MCF 10A (cell line): ENCODE results near the gene SCN8A. TPM values are rescaled to one million over a fixed set of nuclear protein-coding genes. Genes with fewer than 3 reads are reported as not detected.
A peak's percentile ranks its signal among the peaks of the same experiment; 100 is the strongest.

Experiments used
- BruUV-seq: library from RNA; stranded (reverse); fragments of 400-500 nt; replicated peaks from 2 replicates; lab custom pipeline; 2021; lab: Mats Ljungman, UMichigan
- CTCF ChIA-PET: fragments of 300-600 bp; sonication (Branson Sonifier 250); formaldehyde crosslinking; extraction: SDS; loops from one replicate; lab custom pipeline; 2021; ENCODE audit warnings: antibody characterized with exemption, inconsistent platforms; lab: Yijun Ruan, JAX
- POLR2A ChIA-PET: fragments of 300-600, 350-650 bp; sonication (Branson Sonifier 250); formaldehyde crosslinking; extraction: SDS; loops from one replicate; lab custom pipeline; 2020; ENCODE audit warnings: antibody characterized with exemption, inconsistent platforms; lab: Yijun Ruan, JAX
- DNase-seq: peaks from one replicate; pipeline ENCODE4 v3.0.0-alpha.2; 2018; ENCODE audit not compliant: unreplicated experiment
- H3K27ac Mint-ChIP-seq: one replicate; pipeline ENCODE4 v1.8.0; 2022; ENCODE audit warnings: mild to moderate bottlenecking, low read depth, mixed read lengths; ENCODE audit not compliant: unreplicated experiment
- H3K27me3 Mint-ChIP-seq: one replicate; pipeline ENCODE4 v1.8.0; 2022; ENCODE audit warnings: mixed read lengths; ENCODE audit not compliant: insufficient read depth, unreplicated experiment
- H3K36me3 Mint-ChIP-seq: one replicate; pipeline ENCODE4 v1.8.0; 2022; ENCODE audit warnings: mild to moderate bottlenecking, moderate library complexity, mixed read lengths; ENCODE audit not compliant: insufficient read depth, unreplicated experiment
- H3K4me1 Mint-ChIP-seq: one replicate; pipeline ENCODE4 v1.8.0; 2022; ENCODE audit warnings: mixed read lengths; ENCODE audit not compliant: insufficient read depth, unreplicated experiment
- H3K4me3 Mint-ChIP-seq: one replicate; pipeline ENCODE4 v1.8.0; 2022; ENCODE audit warnings: mild to moderate bottlenecking, moderate library complexity, mixed read lengths; ENCODE audit not compliant: unreplicated experiment
- H3K9me3 Mint-ChIP-seq: one replicate; pipeline ENCODE4 v1.8.0; 2022; ENCODE audit warnings: mixed read lengths; ENCODE audit not compliant: unreplicated experiment
- intact Hi-C: fragments of 100-400 bp; cut with micrococcal nuclease; formaldehyde crosslinking; loops from 2 replicates; pipeline ENCODE4 v1.14.1; 2022
- total RNA-seq: library from RNA; stranded (reverse); gene quantifications from 2 replicates; pipeline ENCODE4 v1.2.3, GENCODE V29; 2022
- TF ChIP-seq, protein P1 (sequence below): fragments of 200-600 bp; IDR thresholded peaks from one replicate; pipeline ENCODE4 v1.8.0; 2022; ENCODE audit warnings: antibody characterized with exemption, mild to moderate bottlenecking; ENCODE audit not compliant: unreplicated experiment

Gene SCN8A
- total RNA-seq, 1 experiment from 2014 or later, result 0.70 TPM

DNA sequence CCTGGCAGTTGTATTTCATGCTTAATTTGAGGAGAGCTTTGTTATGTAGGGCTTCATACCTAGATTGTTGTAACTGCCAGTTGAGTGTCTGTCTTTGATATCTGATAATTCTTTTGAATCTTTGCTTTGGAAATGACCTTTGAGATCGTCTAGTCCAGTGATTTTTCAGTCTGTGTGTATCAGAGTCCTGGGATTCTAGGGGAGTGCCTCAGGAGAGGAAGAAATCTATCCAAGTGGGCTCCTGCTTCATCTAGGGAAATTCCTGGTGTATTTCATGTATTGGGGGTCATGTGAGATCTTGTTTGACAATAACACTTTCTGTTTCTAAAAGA is 158.9 kb downstream of the SCN8A start:
- TF ChIP-seq, protein P1, sequence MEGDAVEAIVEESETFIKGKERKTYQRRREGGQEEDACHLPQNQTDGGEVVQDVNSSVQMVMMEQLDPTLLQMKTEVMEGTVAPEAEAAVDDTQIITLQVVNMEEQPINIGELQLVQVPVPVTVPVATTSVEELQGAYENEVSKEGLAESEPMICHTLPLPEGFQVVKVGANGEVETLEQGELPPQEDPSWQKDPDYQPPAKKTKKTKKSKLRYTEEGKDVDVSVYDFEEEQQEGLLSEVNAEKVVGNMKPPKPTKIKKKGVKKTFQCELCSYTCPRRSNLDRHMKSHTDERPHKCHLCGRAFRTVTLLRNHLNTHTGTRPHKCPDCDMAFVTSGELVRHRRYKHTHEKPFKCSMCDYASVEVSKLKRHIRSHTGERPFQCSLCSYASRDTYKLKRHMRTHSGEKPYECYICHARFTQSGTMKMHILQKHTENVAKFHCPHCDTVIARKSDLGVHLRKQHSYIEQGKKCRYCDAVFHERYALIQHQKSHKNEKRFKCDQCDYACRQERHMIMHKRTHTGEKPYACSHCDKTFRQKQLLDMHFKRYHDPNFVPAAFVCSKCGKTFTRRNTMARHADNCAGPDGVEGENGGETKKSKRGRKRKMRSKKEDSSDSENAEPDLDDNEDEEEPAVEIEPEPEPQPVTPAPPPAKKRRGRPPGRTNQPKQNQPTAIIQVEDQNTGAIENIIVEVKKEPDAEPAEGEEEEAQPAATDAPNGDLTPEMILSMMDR, result no peak
- Mint-ChIP-seq H3K4me3 (no peak overlapping the region), H3K4me1 (peaks cover 4% of the 10 kb centered on the region), H3K36me3 (no peaks in the 10 kb centered on the region), H3K27ac (no peak overlapping the region), H3K27me3 (no peaks in the 10 kb centered on the region), H3K9me3 (no peaks in the 10 kb centered on the region)
- ChIA-PET CTCF (interaction anchor here (0.6 to 1.0 kb wide), 2 partner anchors 66 to 169 kb away, joined by 3 read pairs; no protein-coding TSS in a partner anchor), POLR2A (no interaction called here)
- DNase-seq, result no peak
- BruUV-seq, result no TSS peak
- intact Hi-C loops, result no loop called here

DNA sequence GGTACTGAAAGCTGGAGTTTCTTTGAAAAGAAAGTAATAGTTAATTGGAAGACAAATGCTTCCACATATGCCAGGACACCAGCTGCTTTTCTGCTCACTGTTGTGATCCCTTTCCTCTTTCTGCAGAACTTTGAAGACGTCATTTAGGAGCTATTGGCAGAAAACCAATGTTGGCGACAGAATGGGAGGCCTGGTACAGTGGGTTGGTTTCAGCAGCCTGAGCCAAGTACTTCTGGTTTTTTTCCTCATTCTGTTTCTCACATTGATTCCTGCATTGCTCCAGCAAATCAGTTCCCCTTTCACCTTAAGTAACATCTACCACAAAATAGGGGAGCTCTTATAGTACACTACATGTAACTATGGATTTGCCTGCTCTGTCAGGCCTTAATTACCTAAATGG is 160.6 kb downstream of the SCN8A start:
- Mint-ChIP-seq H3K4me3 (no peak overlapping the region), H3K9me3 (no peaks in the 10 kb centered on the region), H3K27me3 (no peaks in the 10 kb centered on the region), H3K27ac (no peak overlapping the region), H3K4me1 (peaks cover 4% of the 10 kb centered on the region), H3K36me3 (no peaks in the 10 kb centered on the region)
- POLR2A ChIA-PET, result no interaction called here
- CTCF ChIA-PET, result interaction anchor here (0.6 kb wide), 1 partner anchor 99 kb away, joined by 3 read pairs; no protein-coding TSS in a partner anchor
- TF ChIP-seq, protein P1, result no peak
- no peak for DNase-seq
- intact Hi-C loops, result no loop called here
- BruUV-seq, result no TSS peak

DNA sequence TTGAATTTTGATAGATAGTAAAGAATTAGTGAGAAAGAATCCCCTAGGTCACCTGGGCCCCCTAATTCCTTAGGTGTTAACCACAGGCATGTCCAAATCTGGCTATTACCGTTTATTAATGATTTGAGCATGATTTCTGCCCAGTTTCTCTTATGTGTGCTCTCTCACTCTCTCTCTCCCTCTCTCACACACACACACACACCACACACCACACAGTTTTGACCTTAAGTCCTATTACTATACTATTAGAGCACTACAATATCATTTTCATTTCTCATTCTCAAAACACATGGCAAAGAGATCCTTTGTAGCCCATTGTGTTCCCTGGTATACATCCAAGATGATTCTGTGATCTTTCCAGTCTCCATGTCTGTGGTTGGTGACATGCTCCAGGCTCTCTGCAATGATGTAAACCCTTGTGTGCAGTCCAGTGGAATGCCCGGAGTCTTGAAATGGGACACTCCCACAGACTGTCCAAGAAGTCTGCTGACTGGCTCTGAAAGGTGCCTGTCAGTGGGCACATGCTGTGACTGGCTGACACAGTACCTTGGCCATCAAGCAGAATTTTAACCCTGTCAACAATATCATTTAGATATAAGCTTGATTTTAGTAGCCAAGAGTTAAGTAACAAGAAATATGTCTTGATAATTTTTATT is 161.3 kb downstream of the SCN8A start:
- peak; percentile 70 for DNase-seq
- TF ChIP-seq, protein P1, result no peak
- H3K27ac Mint-ChIP-seq, result no peak overlapping the region
- ChIA-PET POLR2A (no interaction called here), CTCF (interaction anchor here (0.6 to 1.0 kb wide), 2 partner anchors 15 to 100 kb away, joined by 3 to 4 read pairs; no protein-coding TSS in a partner anchor)
- H3K9me3 Mint-ChIP-seq, result no peaks in the 10 kb centered on the region
- H3K4me3 Mint-ChIP-seq, result no peak overlapping the region
- H3K36me3 Mint-ChIP-seq, result no peaks in the 10 kb centered on the region
- peaks cover 4% of the 10 kb centered on the region for H3K4me1 Mint-ChIP-seq
- intact Hi-C loops, result no loop called here
- no peaks in the 10 kb centered on the region for H3K27me3 Mint-ChIP-seq
- no TSS peak for BruUV-seq

DNA sequence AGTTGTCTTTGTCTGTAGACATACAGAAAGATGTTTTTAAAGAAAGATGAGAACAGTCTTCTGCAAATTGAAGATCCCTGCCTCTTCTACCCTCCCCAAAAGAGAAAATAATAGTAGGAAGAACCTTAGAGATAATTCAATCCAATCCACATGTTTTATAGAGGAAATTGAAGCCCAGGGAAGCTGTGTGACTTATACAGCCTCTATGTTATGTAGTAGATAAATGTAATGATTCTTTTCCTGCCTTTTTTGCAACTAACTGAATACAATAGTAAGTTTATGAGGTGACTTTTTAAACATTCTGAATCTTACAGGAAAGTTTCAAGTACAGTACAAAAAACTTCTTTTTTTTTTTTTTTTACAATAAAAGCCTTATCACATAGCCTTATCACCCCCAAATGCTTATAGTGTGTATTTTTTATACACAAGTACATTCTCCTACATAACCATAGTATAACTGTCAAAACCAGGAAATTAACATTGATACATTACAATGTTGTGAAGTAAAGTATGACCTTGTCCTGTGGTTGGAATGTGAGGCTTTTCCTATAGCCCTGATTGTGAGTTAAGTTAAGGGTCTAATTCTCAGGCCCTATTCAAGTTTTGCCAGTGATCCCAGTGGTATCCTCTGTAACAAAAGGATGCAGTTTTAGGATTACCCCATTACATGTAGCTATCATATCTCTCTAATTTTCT is 163.1 kb downstream of the SCN8A start:
- no TSS peak for BruUV-seq

More for the DNA sequence above, 163.1 kb downstream of the SCN8A start:
- CTCF ChIA-PET, result no interaction called here
- DNase-seq, result no peak
- intact Hi-C loops, result no loop called here
- no peaks in the 10 kb centered on the region for H3K27me3 Mint-ChIP-seq
- POLR2A ChIA-PET, result interaction anchor here (0.6 to 0.8 kb wide), 3 partner anchors 136 to 1109 kb away, joined by 3 read pairs; no protein-coding TSS in a partner anchor
- H3K9me3 Mint-ChIP-seq, result no peaks in the 10 kb centered on the region
- H3K4me3 Mint-ChIP-seq, result no peak overlapping the region
- peaks cover 4% of the 10 kb centered on the region for H3K4me1 Mint-ChIP-seq
- H3K36me3 Mint-ChIP-seq, result no peaks in the 10 kb centered on the region
- TF ChIP-seq, protein P1, result no peak
- H3K27ac Mint-ChIP-seq, result no peak overlapping the region
